Hepatocyte (in vitro differentiated cells): ENCODE data around the gene STARD10. TPM values are rescaled to one million over a fixed set of nuclear protein-coding genes. Genes with fewer than 3 reads are reported as not detected.
"Not testable (repeated sequence)": the region's sequence is repeated elsewhere in the genome, so short reads cannot be mapped to it uniquely, and the experiment has no call there.

Experiments used
- DNase-seq: peaks from one replicate; pipeline ENCODE4 v3.0.0-alpha.2; 2016; ENCODE audit warnings: low spot score
- H2AFZ ChIP-seq: fragments of 200-600 bp; sonication (generic); 2 replicates; pipeline ENCODE4 v1.6.0; 2016; ENCODE audit warnings: antibody characterized with exemption, mild to moderate bottlenecking
- H3K27ac ChIP-seq: fragments of 200-600 bp; sonication (generic); 2 replicates; pipeline ENCODE4 v1.5.1; 2016; ENCODE audit warnings: mild to moderate bottlenecking
- H3K27me3 ChIP-seq: fragments of 200-600 bp; sonication (generic); 2 replicates; pipeline ENCODE4 v1.6.1; 2016
- H3K36me3 ChIP-seq: fragments of 200-600 bp; sonication (generic); replicated peaks from 2 replicates; pipeline ENCODE4 v1.5.1; 2016; ENCODE audit warnings: low read depth; ENCODE audit not compliant: insufficient read depth
- H3K4me1 ChIP-seq: fragments of 200-600 bp; sonication (generic); 2 replicates; pipeline ENCODE4 v1.5.1; 2016; ENCODE audit warnings: mild to moderate bottlenecking, moderate library complexity; ENCODE audit not compliant: insufficient read depth
- H3K4me2 ChIP-seq: fragments of 200-600 bp; sonication (generic); 2 replicates; pipeline ENCODE4 v1.6.0; 2016
- H3K4me3 ChIP-seq: fragments of 200-600 bp; sonication (generic); 2 replicates; pipeline ENCODE4 v1.5.1; 2016; ENCODE audit warnings: mild to moderate bottlenecking
- H3K79me2 ChIP-seq: fragments of 200-600 bp; sonication (generic); 2 replicates; pipeline ENCODE4 v1.6.0; 2017; ENCODE audit warnings: mild to moderate bottlenecking
- H3K9me2 ChIP-seq: fragments of 200-600 bp; sonication (generic); replicated peaks from 2 replicates; pipeline ENCODE4 v1.6.0; 2017; ENCODE audit warnings: mild to moderate bottlenecking; ENCODE audit not compliant: insufficient read depth
- H3K9me3 ChIP-seq: fragments of 200-600 bp; sonication (generic); 2 replicates; pipeline ENCODE4 v1.5.1; 2016; ENCODE audit warnings: low read depth, mild to moderate bottlenecking
- H4K20me1 ChIP-seq: fragments of 200-600 bp; sonication (generic); 2 replicates; pipeline ENCODE4 v1.6.0; 2016; ENCODE audit warnings: mild to moderate bottlenecking; ENCODE audit not compliant: insufficient read depth, poor library complexity, severe bottlenecking
- EZH2 ChIP-seq: fragments of 200-600 bp; sonication (generic); IDR thresholded peaks from 2 replicates; pipeline ENCODE4 v1.6.1; 2016; ENCODE audit warnings: antibody characterized with exemption, mild to moderate bottlenecking, borderline replicate concordance
- EZH2phosphoT487 ChIP-seq: fragments of 200-600 bp; sonication (generic); IDR thresholded peaks from one replicate; pipeline ENCODE4 v1.6.1; 2018; ENCODE audit warnings: antibody characterized with exemption, mild to moderate bottlenecking, low read depth, moderate library complexity; ENCODE audit not compliant: unreplicated experiment, severe bottlenecking
- WGBS: methylation state at CpG from one replicate; pipeline ENCODE4 v1.1.6; 2016; ENCODE audit warnings: low lambda C conversion rate; ENCODE audit errors: missing lambda C conversion rate; 5-methylcytosine and 5-hydroxymethylcytosine counted together
- polyA plus RNA-seq: library from polyadenylated mRNA; unstranded; fragments of >200 nt; fragmentation: Nextera tagmentation; extraction: Ambion mirVana; gene quantifications from 2 replicates; pipeline ENCODE4 v1.2.1, GENCODE V29; 2016
- total RNA-seq: library from RNA; depleted of rRNA; stranded (reverse); fragments of >200 nt; gene quantifications from 2 replicates; pipeline ENCODE4 v1.2.3, GENCODE V29; 2014
- TF ChIP-seq, protein P1 (sequence below): fragments of 200-600 bp; sonication (generic); IDR thresholded peaks from 2 replicates; pipeline ENCODE4 v1.5.1; 2016; ENCODE audit warnings: antibody characterized with exemption, mild to moderate bottlenecking; ENCODE audit not compliant: poor library complexity

The STARD10 gene
- total and polyA plus RNA-seq, 2 experiments from 2014 or later = 290 to 686 TPM

DNA sequence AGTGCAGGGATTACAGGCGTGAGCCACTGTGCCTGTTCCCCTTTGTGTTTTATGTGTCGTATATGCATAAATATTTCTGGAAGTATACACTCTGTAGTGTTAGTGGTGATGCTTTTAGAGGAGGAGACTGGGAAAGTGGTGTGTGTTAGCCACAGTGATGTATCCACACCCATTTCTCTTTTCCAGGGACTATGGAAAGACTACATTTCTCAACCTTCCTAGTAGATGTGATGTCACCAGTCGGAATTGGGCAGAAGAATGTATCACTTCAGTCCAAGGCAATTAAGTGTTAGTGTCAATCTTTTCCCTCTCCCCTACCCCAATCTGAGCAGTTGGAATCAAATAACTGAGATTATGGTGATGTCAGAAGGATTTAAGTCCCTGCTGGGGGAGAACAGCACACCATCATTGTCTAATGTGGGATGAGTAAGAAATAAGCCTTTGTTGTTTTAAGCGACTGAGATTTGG, 14.5 kb upstream of the STARD10 start:
- no peak for DNase-seq
- no peaks in the 10 kb centered on the region for H3K9me3 ChIP-seq
- H2AFZ ChIP-seq = no peak overlapping the region
- H3K4me2 ChIP-seq = no peak overlapping the region
- TF ChIP-seq EZH2 = no peak
- TF ChIP-seq, protein P1, sequence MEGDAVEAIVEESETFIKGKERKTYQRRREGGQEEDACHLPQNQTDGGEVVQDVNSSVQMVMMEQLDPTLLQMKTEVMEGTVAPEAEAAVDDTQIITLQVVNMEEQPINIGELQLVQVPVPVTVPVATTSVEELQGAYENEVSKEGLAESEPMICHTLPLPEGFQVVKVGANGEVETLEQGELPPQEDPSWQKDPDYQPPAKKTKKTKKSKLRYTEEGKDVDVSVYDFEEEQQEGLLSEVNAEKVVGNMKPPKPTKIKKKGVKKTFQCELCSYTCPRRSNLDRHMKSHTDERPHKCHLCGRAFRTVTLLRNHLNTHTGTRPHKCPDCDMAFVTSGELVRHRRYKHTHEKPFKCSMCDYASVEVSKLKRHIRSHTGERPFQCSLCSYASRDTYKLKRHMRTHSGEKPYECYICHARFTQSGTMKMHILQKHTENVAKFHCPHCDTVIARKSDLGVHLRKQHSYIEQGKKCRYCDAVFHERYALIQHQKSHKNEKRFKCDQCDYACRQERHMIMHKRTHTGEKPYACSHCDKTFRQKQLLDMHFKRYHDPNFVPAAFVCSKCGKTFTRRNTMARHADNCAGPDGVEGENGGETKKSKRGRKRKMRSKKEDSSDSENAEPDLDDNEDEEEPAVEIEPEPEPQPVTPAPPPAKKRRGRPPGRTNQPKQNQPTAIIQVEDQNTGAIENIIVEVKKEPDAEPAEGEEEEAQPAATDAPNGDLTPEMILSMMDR = no peak
- no peak for TF ChIP-seq EZH2phosphoT487
- H3K79me2 ChIP-seq = peaks cover 21% of the 10 kb centered on the region
- H3K4me1 ChIP-seq = peaks cover 15% of the 10 kb centered on the region
- H3K9me2 ChIP-seq = no peaks in the 10 kb centered on the region
- H3K36me3 ChIP-seq = no peaks in the 10 kb centered on the region
- 88% methylated on average over 4 of the region's 4 CpGs for WGBS
- H3K27me3 ChIP-seq = no peaks in the 10 kb centered on the region
- no peaks in the 10 kb centered on the region for H4K20me1 ChIP-seq
- no peak overlapping the region for H3K27ac ChIP-seq
- H3K4me3 ChIP-seq = no peak overlapping the region

DNA sequence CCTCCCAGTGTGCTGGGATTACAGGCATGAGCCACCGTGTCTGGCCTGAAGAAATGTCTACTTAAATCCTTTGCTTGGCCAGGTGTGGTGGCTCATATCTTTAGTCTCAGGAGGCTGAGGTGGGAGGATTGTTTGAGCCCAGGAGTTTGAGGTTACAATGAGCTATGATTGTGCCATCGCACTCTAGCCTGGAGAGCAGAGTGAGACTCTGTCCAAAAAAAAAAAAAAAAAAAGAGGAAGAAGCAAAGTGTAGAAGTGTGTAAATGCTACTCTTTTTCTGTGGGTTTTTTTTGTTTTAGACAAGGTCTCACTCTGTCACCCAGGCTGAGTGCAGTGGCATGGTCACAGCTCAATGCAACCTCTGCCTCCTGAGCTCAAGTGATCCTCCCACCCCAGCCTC, 13.9 kb upstream of the STARD10 start:
- H3K27ac ChIP-seq = no peak overlapping the region

DNA sequence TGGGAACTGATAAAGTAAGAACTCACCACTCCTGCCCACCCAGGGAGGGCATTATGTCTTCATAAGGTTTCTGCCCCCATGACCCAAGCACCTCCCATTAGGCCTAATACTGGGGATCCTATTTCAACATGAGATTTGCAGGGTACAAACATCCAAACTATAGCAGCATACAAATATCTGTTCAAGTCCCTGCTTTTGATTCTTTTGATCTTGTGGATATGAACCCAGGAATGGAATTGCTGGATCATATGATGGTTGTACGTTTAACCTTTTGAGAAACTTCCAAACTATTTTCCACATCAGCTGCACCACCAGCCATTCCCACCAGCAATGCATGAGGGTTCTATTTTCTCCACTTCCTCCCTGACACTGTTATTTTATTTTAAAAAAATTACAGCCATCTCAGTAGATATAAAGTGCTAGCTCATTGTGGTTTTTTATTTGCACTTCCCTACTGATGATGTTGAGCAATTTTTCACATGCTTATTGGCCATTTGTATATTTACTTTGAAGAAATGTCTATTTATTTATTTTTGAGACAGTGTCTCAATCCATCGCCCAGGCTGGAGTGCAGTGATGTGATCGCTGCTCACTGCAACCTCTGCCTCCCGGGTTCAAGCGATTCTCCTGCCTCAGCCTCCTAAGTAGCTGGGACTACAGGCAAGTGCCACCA, 13.3 kb upstream of the STARD10 start:
- TF ChIP-seq EZH2 (no peak), EZH2phosphoT487 (no peak)
- TF ChIP-seq, protein P1 = no peak
- peaks cover 3% of the 10 kb centered on the region for H3K4me1 ChIP-seq
- H3K9me2 ChIP-seq = no peaks in the 10 kb centered on the region
- DNase-seq = no peak
- H3K27ac ChIP-seq = no peak overlapping the region
- 88% methylated on average over 5 of the region's 5 CpGs for WGBS
- no peak overlapping the region for H3K4me3 ChIP-seq
- H2AFZ ChIP-seq = no peak overlapping the region
- H4K20me1 ChIP-seq = no peaks in the 10 kb centered on the region
- H3K27me3 ChIP-seq = no peaks in the 10 kb centered on the region
- no peaks in the 10 kb centered on the region for H3K36me3 ChIP-seq
- H3K9me3 ChIP-seq = no peaks in the 10 kb centered on the region
- no peak overlapping the region for H3K4me2 ChIP-seq
- H3K79me2 ChIP-seq = peaks cover 9% of the 10 kb centered on the region

More for the DNA sequence above, 13.9 kb upstream of the STARD10 start:
- no peaks in the 10 kb centered on the region for H3K9me3 ChIP-seq
- no peaks in the 10 kb centered on the region for H3K27me3 ChIP-seq
- no peaks in the 10 kb centered on the region for H4K20me1 ChIP-seq
- H3K4me2 ChIP-seq = no peak overlapping the region
- H3K79me2 ChIP-seq = peaks cover 15% of the 10 kb centered on the region
- no peaks in the 10 kb centered on the region for H3K36me3 ChIP-seq
- TF ChIP-seq EZH2 (no peak), EZH2phosphoT487 (no peak)
- TF ChIP-seq, protein P1 = no peak
- WGBS = 82% methylated on average over 2 of the region's 2 CpGs
- no peak overlapping the region for H2AFZ ChIP-seq
- H3K4me1 ChIP-seq = peaks cover 9% of the 10 kb centered on the region
- DNase-seq = no peak
- no peak overlapping the region for H3K4me3 ChIP-seq
- H3K9me2 ChIP-seq = no peaks in the 10 kb centered on the region

DNA sequence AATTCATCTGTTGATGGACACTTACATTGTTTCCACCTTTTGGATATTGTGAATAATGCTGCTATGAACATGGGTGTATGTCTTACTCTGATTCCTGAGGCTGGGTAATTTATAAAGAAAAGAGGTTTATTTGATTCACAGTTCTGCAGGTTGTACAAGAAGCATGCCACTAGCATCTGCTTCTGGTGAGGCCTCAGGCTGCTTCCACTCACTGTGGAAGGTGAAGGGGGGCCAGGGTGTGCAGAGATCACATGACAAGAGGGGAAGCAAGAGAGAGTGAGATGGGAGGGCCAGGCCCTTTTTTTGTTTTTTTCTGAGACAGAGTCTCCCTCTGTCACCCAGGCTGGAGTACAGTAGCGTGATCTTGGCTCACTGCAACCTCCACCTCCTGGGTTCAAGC, 12.5 kb upstream of the STARD10 start:
- not testable (repeated sequence) for H3K4me2 ChIP-seq

More for the DNA sequence above, 12.5 kb upstream of the STARD10 start:
- not testable (repeated sequence) for H3K4me3 ChIP-seq, H4K20me1 ChIP-seq, H3K27ac ChIP-seq, DNase-seq, H3K4me1 ChIP-seq, H3K9me3 ChIP-seq, H3K79me2 ChIP-seq, H3K9me2 ChIP-seq, H2AFZ ChIP-seq, H3K36me3 ChIP-seq, H3K27me3 ChIP-seq
- WGBS = 100% methylated on average over 1 of the region's 1 CpG
